GF-D8 (cell line): ENCODE data around the gene NR1D2.
"Not testable (repeated sequence)": the region's sequence is repeated elsewhere in the genome, so short reads cannot be mapped to it uniquely, and the experiment has no call there.

Source experiments
- DNase-seq: peaks from one replicate; lab custom pipeline; 2025; lab: John Stamatoyannopoulos, UW

The NR1D2 gene

DNA sequence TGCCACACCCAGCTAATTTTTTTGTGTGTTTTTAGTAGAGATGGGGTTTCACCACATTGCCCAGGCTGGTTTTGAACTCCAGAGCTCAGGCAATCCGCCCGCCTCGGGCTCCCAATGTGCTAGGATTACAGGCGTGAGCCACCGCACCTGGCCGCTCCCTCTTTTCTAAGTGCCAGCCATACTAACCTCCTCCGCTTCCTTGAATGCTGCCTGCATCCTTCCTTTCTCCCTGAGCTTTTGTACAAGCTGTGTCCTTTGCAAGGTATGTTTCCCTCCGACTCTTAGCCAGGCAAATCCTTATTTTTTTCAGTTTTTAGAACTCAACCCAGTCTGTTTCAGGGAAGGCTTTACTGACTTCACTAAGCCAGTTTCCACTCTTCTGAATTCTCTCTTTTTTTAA is 60.6 kb downstream of the NR1D2 start:
- DNase-seq: no peak

DNA sequence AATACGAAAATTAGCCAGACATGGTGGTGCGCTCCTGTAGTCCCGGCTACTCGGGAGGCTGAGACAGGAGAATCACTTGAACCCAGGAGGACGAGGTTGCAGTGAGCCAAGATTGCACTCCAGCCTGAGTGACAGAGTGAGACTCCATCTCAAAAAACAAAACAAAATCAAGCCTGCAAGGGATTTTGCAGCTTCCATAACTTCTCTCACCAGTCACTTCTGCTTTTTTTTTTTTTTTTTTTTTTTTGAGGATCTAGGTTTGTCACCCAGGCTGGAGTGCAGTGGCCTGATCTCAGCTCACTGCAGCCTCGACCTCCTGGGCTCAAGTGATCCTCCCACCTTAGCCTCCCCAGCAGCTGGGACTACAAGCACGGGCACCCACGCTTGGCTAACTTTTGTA is 65.7 kb downstream of the NR1D2 start:
- DNase-seq: not testable (repeated sequence)

DNA sequence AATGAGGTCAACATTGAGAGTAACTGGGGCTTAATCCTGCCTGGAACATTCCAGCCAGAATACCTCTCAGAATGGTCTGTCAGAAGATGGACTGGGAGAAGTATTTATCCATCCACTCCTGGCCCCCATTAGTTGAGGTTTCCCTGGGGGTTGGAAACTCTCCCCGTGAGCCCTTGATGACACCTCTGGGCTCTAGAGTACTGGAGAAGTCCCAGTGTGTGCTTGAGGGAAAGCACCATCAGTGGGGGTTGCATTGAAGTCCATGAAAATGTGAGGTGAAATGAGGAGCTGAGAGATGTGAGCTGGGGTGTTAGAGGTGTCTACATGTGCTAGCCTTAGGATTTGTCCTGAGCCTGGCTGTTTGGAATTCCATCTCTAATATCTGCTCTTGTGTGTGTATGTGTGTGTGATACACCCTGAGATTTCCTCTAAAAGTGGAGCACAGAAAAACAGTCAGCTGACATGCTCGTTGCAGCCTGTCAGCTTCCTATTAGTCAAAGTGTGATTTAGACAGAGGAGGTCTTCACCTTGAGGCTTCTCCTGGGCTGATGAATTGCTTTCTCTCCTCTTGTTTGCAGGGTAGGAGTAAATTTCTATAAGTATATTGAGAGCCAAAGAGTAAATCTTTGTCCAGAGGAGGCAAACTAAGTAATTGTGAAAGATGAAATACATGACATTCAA is 67.6 kb downstream of the NR1D2 start:
- no peak for DNase-seq

GRCh38 chr3:24017305-24017704 is 72.2 kb downstream of the NR1D2 start:
- DNase-seq: no peak

DNA sequence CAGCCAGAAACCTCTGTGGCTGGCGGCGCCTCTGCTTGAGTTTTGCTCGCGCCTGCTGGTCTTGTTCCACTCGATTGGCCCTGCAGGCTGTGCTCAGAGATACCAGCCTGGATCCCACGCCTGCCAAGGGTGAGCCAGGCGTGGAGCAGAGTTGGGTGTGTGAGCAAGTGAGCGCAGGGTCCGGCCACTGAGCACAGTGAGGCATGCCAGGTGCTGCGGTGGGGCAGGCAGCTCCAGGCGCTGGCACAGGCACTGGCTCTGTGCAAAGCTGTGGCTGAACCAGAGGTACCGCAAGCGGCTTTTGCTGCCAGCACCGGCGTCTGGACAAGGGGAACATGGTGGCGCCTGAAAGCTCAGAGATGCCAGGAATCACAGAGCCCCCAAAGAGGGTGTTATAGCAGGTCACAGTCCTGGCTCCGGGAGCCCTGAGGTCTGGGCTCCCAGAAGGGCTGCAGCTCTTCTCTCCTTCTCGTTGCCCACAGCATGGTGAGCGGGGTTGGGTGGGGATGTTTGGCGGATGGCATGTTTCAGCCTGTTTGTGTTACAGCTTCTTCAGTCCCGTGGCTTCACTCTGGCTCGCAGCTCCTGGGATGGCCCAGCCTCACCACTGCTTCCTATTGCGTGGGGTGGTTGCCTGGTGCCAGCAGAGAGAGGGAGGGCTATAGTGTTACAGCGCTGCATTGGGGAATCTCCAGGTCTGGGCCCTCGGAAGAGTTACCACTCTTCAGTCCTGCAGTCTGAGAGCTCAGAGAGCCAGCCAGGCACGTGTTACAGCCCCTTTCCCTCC is 73.9 kb downstream of the NR1D2 start:
- no peak for DNase-seq

DNA sequence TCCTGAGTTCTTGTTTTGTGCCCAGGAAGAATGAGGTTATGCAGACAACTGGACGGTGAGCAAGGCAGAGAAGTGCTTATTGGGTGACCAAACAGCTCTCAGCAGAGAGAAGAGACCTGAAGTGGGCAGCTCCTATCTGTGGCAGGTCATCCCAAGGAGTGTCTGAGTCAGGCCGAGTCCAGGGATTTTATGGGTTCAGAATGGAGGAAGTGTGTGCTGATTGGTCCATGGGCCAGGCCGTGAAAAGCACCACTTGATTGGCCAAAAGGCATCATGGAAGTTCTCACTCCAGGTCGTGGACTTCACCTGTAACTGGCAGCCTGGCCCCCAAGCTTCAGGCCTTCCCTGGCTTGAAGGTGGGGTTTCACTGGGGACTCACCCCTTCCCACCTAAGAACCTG is 74.5 kb downstream of the NR1D2 start:
- no peak for DNase-seq

DNA sequence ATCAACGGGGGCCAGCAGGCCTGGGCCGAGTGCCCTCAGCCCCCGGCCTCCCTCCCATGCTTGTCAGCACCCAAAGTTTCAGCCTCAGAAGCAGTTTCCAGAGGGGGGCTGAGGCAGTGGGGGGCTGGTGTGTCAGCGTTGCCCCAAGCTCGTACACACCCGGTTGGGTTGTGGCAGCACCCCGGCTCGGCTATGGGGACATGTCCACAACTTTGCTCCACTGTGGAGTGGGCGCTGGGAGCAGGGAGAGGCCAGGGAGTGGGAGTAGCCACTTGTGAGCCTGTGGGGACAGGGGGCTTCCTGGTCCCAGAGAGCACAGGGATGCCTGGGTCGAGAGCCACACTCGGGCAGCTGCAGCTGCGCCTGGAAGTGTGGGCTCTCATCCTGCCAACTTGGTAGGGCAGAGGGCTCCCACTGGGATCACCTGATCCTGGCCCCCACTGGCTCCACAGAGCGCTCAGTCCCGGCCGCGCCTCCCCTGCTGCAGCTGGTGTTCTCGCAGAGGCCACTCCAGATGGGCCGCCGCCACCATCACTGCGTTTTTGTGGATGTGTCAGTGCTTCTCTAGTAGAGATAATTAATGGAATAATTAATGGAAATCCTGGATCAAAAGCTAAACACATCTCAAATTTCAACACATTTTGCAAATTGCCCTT is 75.1 kb downstream of the NR1D2 start:
- no peak for DNase-seq

DNA sequence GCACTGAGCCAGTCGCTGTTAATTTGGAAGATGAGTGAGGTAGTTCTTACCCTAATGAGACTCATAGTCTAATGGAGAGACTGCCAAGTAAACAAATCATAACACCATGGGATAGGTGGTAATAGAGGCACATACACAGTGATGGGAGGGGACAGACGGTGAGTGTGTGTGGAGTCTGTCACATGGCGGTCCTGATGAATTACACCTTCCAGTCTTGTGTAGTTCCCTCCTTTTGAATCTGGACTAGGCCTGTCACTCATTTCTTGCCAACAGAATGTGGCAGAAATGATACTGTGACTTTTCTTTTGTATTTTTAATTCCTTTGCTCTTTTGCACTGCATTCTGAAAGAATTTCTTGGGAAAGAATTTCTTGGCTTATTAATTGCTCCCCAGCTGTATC is 78.1 kb downstream of the NR1D2 start:
- no peak for DNase-seq

DNA sequence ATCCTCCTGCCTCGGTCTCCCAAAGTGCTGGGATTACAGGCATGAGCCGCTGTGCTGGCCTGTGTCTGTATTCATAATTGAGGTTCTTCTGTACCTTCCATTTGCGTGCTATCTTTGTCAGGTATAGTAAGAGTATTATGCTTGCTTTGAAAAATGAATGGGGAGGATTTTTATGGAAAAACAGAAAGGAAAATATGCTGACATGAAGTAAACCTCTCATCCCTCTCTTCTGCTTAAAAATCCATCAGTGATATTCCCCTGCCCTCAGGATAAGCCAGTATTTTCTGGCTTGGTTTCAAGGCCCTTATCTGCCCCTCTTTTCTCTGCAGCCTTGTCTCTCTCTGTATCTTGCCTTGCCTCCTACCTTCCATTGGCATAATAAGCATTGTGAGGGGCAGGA is 80.7 kb downstream of the NR1D2 start:
- no peak for DNase-seq

DNA sequence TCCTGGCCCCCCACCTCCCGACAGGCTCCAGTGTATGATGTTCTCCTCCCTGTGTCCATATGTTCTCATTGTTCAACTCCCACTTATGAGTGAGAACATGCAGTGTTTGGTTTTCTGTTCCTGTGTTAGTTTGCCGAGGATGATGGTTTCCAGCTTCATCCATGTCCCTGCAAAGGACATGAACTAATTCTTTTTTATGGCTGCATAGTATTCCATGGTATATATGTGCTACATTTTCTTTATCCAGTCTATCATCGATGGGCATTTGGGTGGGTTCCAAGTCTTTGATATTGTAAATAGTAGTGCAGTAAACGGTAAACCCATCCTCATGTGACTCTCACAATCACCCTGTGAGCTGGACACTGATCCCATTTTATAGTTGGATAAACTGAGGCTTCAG is 81.6 kb downstream of the NR1D2 start:
- not testable (repeated sequence) for DNase-seq

- no peak for DNase-seq
Measured at GRCh38 chr3:24027946-24028345, 82.9 kb downstream of the NR1D2 start.
